HepG2 (cell line): Measurements from ENCODE around the gene ARFGAP2. TPM values are rescaled to one million over a fixed set of nuclear protein-coding genes. Genes with fewer than 3 reads are reported as not detected.

ENCODE experiments used
- ASH2L ChIP-seq: fragments of 300-600, 200-600 bp; sonication (generic); IDR thresholded peaks from 2 replicates; pipeline ENCODE4 v1.7.0; 2017; ENCODE audit warnings: low read depth, mild to moderate bottlenecking, moderate library complexity, mixed read lengths, low read length; ENCODE audit not compliant: insufficient read length
- BRCA1 ChIP-seq: sonication (generic); formaldehyde crosslinking; IDR thresholded peaks from 2 replicates; pipeline ENCODE4 v1.4.0; 2020; ENCODE audit warnings: missing genetic modification reagents
- ELF1 ChIP-seq: sonication (generic); formaldehyde crosslinking; IDR thresholded peaks from 2 replicates; pipeline ENCODE4 v1.4.0; 2020; ENCODE audit warnings: missing genetic modification reagents
- ETV6 ChIP-seq: sonication (generic); formaldehyde crosslinking; conservative IDR thresholded peaks from 2 replicates; pipeline ENCODE4 v1.4.0; 2020; ENCODE audit warnings: missing genetic modification reagents
- FOSL2 ChIP-seq: sonication (generic); formaldehyde crosslinking; IDR thresholded peaks from 2 replicates; pipeline ENCODE4 v1.4.0; 2020; ENCODE audit warnings: missing genetic modification reagents
- FOXO1 ChIP-seq: sonication (generic); formaldehyde crosslinking; IDR thresholded peaks from 2 replicates; pipeline ENCODE4 v1.4.0; 2020; ENCODE audit warnings: missing genetic modification reagents
- GPN1 ChIP-seq: sonication (generic); formaldehyde crosslinking; IDR thresholded peaks from 2 replicates; pipeline ENCODE4 v1.5.1; 2020; ENCODE audit warnings: missing genetic modification reagents, borderline replicate concordance
- HNRNPK ChIP-seq: fragments of 200-400 bp; formaldehyde crosslinking; IDR thresholded peaks from 2 replicates; pipeline ENCODE4 v1.6.1; 2018; ENCODE audit warnings: low read length, low read depth, moderate library complexity, mild to moderate bottlenecking; ENCODE audit not compliant: poor library complexity, severe bottlenecking
- HOXA9 ChIP-seq: sonication (generic); formaldehyde crosslinking; IDR thresholded peaks from 2 replicates; pipeline ENCODE4 v1.8.1; 2022; ENCODE audit warnings: missing genetic modification reagents, mild to moderate bottlenecking, moderate library complexity, borderline replicate concordance
- KDM4B ChIP-seq: sonication (generic); formaldehyde crosslinking; IDR thresholded peaks from 2 replicates; pipeline ENCODE4 v1.4.0; 2020; ENCODE audit warnings: missing genetic modification reagents
- MAFG ChIP-seq: sonication (generic); formaldehyde crosslinking; IDR thresholded peaks from 2 replicates; pipeline ENCODE4 v1.5.1; 2020; ENCODE audit warnings: mild to moderate bottlenecking, missing genetic modification reagents
- NFRKB ChIP-seq: fragments of 450-650 bp; IDR thresholded peaks from 2 replicates; pipeline ENCODE4 v1.6.1; 2017
- PCBP2 ChIP-seq: fragments of 200-400 bp; formaldehyde crosslinking; optimal IDR thresholded peaks from 2 replicates; pipeline ENCODE3; 2018; ENCODE audit warnings: low read length, low read depth; ENCODE audit not compliant: poor library complexity, severe bottlenecking
- POLR2AphosphoS2 ChIP-seq: IDR thresholded peaks from 2 replicates; pipeline ENCODE4 v1.6.1; 2011; ENCODE audit warnings: low read depth, low read length, improper control_type of control experiment
- REPIN1 ChIP-seq: sonication (generic); formaldehyde crosslinking; IDR thresholded peaks from 2 replicates; pipeline ENCODE4 v1.8.0; 2022; ENCODE audit warnings: missing genetic modification reagents, low read depth, mild to moderate bottlenecking, borderline replicate concordance
- RFX5 ChIP-seq: IDR thresholded peaks from 2 replicates; pipeline ENCODE4 v1.6.1; 2011; ENCODE audit warnings: low read depth, low read length, improper control_type of control experiment
- TBX3 ChIP-seq: fragments of 450-650 bp; IDR thresholded peaks from 2 replicates; pipeline ENCODE4 v1.6.1; 2017; ENCODE audit warnings: antibody characterized with exemption, mild to moderate bottlenecking, inconsistent platforms, borderline replicate concordance
- ZBTB3 ChIP-seq: sonication (generic); formaldehyde crosslinking; IDR thresholded peaks from 2 replicates; pipeline ENCODE4 v1.4.0; 2020; ENCODE audit warnings: low read depth, mild to moderate bottlenecking, moderate library complexity, missing genetic modification reagents, borderline replicate concordance
- ZNF644 ChIP-seq: IDR thresholded peaks from 2 replicates; pipeline ENCODE4 v1.6.1; 2016; ENCODE audit warnings: low read depth
- ZNF674 ChIP-seq: sonication (generic); formaldehyde crosslinking; IDR thresholded peaks from 2 replicates; pipeline ENCODE4 v1.5.0; 2020; ENCODE audit warnings: low read depth, mild to moderate bottlenecking, missing genetic modification reagents
- ZNF720 ChIP-seq: sonication (generic); formaldehyde crosslinking; IDR thresholded peaks from 2 replicates; pipeline ENCODE4 v1.4.0; 2020; ENCODE audit warnings: missing genetic modification reagents
- ZNF850 ChIP-seq: sonication (generic); formaldehyde crosslinking; conservative IDR thresholded peaks from 2 replicates; pipeline ENCODE4 v1.9.0; 2021; ENCODE audit warnings: mild to moderate bottlenecking, missing genetic modification reagents
- polyA plus RNA-seq, 8 experiments: library from polyadenylated mRNA; depleted of rRNA in 3 of 8; stranded (reverse) in 7 of 8; unstranded in 1 of 8; fragments of >200 nt; fragmentation: Illumina TruSeq in 4 of 8; extraction: Trizol in 4 of 8; gene quantifications; 2 replicates each; pipeline versions ENCODE4 v1.2.1 to v1.2.3, GENCODE V29; 2011 to 2016; ENCODE audit warnings: low read depth in 4 of 8, missing spikeins in 1 of 8, mixed read lengths in 1 of 8; ENCODE audit not compliant: insufficient read depth in 1 of 8
- total RNA-seq, 5 experiments: library from RNA; depleted of rRNA; stranded (reverse); fragments of >200 nt; fragmentation: Illumina TruSeq; extraction: Trizol; gene quantifications; 2 replicates each; pipeline ENCODE4 v1.2.3, GENCODE V29; 2016; ENCODE audit warnings: low read depth in 1 of 5
- TF ChIP-seq, protein P1 (sequence below): sonication (generic); formaldehyde crosslinking; IDR thresholded peaks from 2 replicates; pipeline ENCODE4 v1.4.0; 2020; ENCODE audit warnings: low read depth, mild to moderate bottlenecking, missing genetic modification reagents
- TF ChIP-seq, protein P2 (sequence below): sonication (generic); formaldehyde crosslinking; IDR thresholded peaks from 2 replicates; pipeline ENCODE4 v1.4.0; 2020; ENCODE audit warnings: missing genetic modification reagents
- TF ChIP-seq, protein P3 (sequence below): sonication (generic); formaldehyde crosslinking; IDR thresholded peaks from 2 replicates; pipeline ENCODE4 v1.9.0; 2021; ENCODE audit warnings: missing genetic modification reagents, borderline replicate concordance
- TF ChIP-seq, protein P4 (sequence below): IDR thresholded peaks from 2 replicates; pipeline ENCODE4 v1.6.1; 2016; ENCODE audit warnings: missing genetic modification reagents, missing compliant biosample characterization

Gene ARFGAP2
- total and polyA plus RNA-seq, 2 of the 13 experiments (the other 11 are each of a cell fraction or from before 2014, with no cell fraction given), result 32.3 to 75.3 TPM

DNA sequence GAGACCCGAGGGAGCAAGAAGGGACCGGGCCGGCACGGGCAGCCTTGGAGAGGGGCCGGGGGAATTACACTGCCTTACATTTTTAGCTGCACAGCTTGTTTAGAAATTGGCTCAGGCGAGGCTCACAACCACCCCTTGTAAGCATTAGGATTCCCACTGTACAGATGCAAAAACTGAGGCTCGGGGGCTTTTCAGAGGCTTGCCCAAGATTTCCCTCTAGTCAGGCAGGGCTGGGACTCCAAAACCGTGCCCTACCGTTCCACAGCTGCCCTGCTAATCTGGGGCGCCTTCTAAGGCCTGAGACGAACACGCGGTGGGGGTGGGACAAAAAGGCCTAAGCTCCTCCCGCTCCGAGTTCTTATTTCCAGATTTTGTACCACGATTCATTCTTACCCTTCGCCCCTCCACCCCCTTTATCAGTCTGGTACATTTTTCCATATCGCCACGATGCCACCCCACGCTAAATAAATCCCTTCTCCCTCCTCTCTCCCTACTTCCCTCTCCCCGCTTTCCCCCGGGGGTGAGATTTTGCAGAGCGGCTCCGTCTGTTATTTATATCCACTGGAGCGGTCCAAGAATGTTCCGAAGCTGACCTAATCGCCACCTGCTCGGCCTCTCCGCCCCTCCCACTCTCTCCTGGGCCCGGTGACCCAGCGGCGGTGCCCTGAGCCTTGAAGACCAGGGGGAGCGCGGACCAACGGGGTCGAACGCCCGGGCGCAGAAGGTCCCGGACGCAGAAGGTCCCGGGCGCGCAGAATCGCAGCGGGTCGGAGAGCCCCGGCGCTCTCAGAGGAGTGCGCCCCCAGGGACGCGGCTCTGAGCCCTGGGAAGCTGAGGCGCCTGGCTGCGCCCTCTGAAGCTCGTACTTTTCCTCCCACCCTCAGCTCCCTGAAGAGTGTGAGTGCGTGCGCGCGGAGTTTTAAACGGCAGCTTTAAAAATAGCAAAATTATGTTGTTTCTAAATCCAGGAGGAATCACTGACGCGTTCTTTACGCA is 10.3 kb upstream of the ARFGAP2 start (continued):
- TF ChIP-seq NFRKB, result no peak
- TF ChIP-seq ELF1, result no peak
- TF ChIP-seq, protein P1, sequence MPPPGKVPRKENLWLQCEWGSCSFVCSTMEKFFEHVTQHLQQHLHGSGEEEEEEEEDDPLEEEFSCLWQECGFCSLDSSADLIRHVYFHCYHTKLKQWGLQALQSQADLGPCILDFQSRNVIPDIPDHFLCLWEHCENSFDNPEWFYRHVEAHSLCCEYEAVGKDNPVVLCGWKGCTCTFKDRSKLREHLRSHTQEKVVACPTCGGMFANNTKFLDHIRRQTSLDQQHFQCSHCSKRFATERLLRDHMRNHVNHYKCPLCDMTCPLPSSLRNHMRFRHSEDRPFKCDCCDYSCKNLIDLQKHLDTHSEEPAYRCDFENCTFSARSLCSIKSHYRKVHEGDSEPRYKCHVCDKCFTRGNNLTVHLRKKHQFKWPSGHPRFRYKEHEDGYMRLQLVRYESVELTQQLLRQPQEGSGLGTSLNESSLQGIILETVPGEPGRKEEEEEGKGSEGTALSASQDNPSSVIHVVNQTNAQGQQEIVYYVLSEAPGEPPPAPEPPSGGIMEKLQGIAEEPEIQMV (CRISPR knock-in tag), result no peak
- TF ChIP-seq, protein P2, sequence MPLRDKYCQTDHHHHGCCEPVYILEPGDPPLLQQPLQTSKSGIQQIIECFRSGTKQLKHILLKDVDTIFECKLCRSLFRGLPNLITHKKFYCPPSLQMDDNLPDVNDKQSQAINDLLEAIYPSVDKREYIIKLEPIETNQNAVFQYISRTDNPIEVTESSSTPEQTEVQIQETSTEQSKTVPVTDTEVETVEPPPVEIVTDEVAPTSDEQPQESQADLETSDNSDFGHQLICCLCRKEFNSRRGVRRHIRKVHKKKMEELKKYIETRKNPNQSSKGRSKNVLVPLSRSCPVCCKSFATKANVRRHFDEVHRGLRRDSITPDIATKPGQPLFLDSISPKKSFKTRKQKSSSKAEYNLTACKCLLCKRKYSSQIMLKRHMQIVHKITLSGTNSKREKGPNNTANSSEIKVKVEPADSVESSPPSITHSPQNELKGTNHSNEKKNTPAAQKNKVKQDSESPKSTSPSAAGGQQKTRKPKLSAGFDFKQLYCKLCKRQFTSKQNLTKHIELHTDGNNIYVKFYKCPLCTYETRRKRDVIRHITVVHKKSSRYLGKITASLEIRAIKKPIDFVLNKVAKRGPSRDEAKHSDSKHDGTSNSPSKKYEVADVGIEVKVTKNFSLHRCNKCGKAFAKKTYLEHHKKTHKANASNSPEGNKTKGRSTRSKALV, result peak; percentile 100
- TF ChIP-seq HOXA9 (CRISPR knock-in tag), result no peak
- no peak for TF ChIP-seq ZNF644 (CRISPR knock-in tag)
- 0 out of 2 replicates have a peak, but pooled peaks have one; percentile 9 for TF ChIP-seq REPIN1 (CRISPR knock-in tag)
- TF ChIP-seq HNRNPK, result peak; percentile 53
- no peak; the same call in 1 of the 2 replicates for TF ChIP-seq ZNF674
- no peak for TF ChIP-seq ETV6
- TF ChIP-seq, protein P3, sequence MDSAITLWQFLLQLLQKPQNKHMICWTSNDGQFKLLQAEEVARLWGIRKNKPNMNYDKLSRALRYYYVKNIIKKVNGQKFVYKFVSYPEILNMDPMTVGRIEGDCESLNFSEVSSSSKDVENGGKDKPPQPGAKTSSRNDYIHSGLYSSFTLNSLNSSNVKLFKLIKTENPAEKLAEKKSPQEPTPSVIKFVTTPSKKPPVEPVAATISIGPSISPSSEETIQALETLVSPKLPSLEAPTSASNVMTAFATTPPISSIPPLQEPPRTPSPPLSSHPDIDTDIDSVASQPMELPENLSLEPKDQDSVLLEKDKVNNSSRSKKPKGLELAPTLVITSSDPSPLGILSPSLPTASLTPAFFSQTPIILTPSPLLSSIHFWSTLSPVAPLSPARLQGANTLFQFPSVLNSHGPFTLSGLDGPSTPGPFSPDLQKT (CRISPR knock-in tag), result no peak
- TF ChIP-seq GPN1 (CRISPR knock-in tag), result no peak
- TF ChIP-seq ZNF720 (CRISPR knock-in tag), result no peak
- TF ChIP-seq PCBP2, result no peak
- TF ChIP-seq, protein P4, sequence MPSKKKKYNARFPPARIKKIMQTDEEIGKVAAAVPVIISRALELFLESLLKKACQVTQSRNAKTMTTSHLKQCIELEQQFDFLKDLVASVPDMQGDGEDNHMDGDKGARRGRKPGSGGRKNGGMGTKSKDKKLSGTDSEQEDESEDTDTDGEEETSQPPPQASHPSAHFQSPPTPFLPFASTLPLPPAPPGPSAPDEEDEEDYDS, result no peak
- TF ChIP-seq KDM4B (CRISPR knock-in tag), result 0 out of 2 replicates have a peak, but pooled peaks have one; percentile 19
- no peak for TF ChIP-seq ZNF850 (CRISPR knock-in tag)
- TF ChIP-seq FOXO1, result no peak
- TF ChIP-seq ZBTB3, result no peak
- TF ChIP-seq MAFG (CRISPR knock-in tag), result no peak
- TF ChIP-seq ASH2L, result peak; percentile 23
- no peak for TF ChIP-seq POLR2AphosphoS2
- TF ChIP-seq FOSL2 (CRISPR knock-in tag), result no peak; the same call in 1 of the 2 replicates
- no peak for TF ChIP-seq RFX5
- no peak for TF ChIP-seq TBX3
- TF ChIP-seq BRCA1 (CRISPR knock-in tag), result no peak
